Measurements from ENCODE around the gene FAT1.

DNA sequence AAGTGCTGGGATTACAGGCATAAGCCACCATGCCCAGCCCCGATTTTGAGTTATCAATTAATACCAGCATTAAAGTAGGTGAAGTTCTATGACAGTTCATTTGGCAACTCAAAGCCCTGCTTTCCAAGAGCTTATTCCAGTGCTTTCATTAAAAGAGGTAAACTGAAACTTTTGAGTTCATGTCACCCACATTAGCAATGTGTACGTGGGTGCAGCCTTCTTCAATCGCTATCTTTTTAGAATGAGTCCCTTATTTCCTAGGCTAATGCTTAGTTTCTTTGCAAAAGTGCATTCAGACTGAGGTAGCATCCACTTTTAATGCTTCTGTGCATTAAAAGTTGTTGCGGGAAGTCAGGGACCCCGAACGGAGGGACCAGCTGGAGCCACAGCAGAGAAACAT is 142.2 kb downstream of the FAT1 start:
- TF ChIP-seq, protein P1, sequence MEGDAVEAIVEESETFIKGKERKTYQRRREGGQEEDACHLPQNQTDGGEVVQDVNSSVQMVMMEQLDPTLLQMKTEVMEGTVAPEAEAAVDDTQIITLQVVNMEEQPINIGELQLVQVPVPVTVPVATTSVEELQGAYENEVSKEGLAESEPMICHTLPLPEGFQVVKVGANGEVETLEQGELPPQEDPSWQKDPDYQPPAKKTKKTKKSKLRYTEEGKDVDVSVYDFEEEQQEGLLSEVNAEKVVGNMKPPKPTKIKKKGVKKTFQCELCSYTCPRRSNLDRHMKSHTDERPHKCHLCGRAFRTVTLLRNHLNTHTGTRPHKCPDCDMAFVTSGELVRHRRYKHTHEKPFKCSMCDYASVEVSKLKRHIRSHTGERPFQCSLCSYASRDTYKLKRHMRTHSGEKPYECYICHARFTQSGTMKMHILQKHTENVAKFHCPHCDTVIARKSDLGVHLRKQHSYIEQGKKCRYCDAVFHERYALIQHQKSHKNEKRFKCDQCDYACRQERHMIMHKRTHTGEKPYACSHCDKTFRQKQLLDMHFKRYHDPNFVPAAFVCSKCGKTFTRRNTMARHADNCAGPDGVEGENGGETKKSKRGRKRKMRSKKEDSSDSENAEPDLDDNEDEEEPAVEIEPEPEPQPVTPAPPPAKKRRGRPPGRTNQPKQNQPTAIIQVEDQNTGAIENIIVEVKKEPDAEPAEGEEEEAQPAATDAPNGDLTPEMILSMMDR (IDR thresholded peaks at IDR 0.05 in 4 of 5, conservative IDR thresholded peaks at IDR 0.05 in 1 of 5), result no peak
- no peak for TF ChIP-seq POLR2A (IDR thresholded peaks at IDR 0.05)

Data from gastrocnemius medialis (tissue), 4 donors.